KG1 (cell line): ENCODE measurements around the gene ASZ1.
"Not testable (repeated sequence)": the region's sequence is repeated elsewhere in the genome, so short reads cannot be mapped to it uniquely, and the experiment has no call there.

Source experiments
- DNase-seq: peaks from one replicate; lab custom pipeline; 2025; lab: John Stamatoyannopoulos, UW

Gene ASZ1, protein sequence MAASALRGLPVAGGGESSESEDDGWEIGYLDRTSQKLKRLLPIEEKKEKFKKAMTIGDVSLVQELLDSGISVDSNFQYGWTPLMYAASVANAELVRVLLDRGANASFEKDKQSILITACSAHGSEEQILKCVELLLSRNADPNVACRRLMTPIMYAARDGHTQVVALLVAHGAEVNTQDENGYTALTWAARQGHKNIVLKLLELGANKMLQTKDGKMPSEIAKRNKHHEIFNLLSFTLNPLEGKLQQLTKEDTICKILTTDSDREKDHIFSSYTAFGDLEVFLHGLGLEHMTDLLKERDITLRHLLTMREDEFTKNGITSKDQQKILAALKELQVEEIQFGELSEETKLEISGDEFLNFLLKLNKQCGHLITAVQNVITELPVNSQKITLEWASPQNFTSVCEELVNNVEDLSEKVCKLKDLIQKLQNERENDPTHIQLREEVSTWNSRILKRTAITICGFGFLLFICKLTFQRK

DNA sequence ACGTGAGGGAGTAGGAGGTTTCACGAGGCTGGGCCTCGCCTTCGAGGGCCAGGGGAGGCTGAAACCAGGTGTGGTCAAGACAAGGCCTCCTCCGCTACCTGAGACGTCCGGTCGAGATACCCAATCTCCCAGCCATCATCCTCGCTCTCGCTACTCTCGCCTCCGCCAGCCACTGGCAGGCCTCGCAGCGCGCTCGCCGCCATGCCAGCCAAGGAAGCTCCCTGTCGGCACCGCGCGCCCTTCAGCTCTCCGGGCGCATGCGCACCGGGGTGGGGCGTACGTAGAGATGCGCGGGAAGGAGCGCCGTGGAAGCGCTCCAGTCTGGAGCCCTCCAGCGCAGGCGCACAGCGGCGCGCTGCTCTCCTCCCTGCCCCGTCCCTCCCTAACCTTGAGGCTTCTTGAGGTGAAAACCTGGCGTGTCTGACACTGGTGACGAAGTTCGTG, at the start of gene ASZ1:
Gene ASZ1, minus strand, starts transcription at position 236 of the 444 bp plus-strand sequence. Its CDS starts 33 bp downstream, at position 203.
- DNase-seq: no peak

DNA sequence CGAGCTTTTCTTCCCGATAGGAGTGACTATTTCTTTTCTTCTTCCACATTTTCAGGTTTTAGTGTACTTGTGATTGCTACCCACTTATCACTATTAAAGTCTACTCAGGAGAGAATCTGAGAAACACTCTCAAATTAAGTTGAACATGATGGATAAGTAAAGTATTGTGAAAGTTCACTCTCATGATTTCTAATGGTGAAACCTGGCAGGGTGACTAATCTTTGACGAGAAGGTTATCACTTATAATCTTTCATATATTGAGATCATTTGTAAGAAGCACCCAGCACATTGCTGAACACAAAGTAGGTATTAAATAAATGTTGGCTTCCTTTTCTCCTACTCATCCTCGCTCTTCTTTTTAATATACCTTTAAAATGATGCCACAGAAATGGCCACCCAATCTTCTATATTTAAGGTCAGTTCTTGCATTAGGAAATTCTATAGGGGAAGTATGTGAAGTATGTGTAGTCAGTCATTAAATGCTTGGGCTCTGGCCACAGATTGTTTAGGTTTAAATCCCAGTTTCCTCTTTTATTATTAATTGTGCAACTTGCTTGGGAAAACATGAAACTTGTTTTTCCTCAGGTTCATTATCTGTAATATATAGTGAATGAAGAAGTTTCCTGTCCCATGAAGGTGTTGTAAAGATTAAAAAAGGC, 49.4 kb upstream of the ASZ1 start:
- DNase-seq: no peak

DNA sequence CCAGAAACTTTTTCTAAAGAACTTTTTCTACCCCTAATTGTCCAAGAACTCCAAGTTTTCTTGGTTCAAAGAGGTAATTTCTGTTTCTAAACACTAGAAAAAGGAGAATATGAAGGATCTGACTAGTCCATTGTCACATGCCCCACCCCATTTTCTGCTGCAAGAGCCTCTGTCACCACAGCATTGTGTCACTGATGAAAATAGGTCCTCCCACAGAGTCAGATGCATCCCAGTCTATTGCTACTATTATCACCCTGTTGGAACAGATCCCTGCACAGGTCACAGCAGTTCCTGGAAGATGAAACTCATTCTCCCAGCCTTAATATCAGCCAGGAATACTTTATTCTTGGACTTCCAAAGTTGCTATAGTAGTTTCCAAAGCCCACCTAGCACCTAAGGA, 45.0 kb upstream of the ASZ1 start:
- DNase-seq: no peak

DNA sequence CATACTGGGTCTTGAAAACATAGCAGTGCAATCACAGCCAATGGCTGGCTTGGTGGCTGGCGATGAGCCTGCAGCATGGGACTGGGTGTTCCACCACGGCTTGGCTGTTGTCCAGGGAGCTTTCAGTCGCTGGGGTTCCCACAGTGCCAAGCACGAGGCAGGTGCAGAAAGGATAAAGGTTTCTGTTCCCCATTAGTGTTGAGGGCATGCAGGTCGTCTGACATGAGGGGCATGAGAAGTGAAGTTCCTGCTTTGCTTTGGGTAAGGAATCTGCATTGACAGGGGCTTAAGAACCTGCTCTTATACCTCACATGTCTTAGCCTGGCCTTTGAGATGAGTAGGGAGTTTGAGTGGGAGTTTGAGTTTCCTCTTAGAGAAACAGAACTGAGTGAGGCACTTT, 43.5 kb upstream of the ASZ1 start:
- no peak for DNase-seq

DNA sequence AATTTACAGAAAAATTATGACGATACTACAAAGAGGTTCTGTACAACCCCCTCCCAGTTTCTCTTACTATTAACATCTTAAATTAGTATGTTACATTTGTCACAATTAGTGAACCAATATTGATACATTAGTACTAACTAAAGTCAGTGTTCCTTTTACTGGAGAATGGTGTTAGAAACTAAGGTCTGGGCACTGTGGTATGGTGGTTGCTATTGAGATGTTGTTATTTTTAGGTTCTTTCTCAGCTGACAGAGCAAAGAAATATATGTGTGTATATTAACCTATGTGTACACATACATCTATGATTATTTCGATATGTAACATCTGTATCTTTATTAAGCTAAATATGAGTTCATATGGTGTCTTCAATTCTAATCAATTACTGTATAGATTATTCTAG, 40.9 kb upstream of the ASZ1 start:
- no peak for DNase-seq

DNA sequence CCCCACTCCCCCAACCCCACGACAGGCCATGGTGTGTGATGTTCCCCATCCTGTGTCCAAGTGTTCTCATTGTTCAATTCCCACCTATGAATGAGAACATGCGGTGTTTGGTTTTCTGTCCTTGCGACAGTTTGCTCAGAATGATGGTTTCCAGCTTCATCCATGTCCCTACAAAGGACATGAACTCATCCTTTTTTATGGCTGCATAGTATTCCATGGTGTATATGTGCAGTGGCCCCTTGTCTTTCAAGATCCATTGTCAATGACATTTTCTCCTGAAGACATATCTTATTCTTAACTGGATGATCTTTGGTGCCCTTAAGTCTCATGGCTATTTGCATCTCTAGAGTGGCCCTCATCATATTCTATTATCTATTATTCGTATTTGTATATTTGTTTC, 33.5 kb upstream of the ASZ1 start:
- not testable (repeated sequence) for DNase-seq

DNA sequence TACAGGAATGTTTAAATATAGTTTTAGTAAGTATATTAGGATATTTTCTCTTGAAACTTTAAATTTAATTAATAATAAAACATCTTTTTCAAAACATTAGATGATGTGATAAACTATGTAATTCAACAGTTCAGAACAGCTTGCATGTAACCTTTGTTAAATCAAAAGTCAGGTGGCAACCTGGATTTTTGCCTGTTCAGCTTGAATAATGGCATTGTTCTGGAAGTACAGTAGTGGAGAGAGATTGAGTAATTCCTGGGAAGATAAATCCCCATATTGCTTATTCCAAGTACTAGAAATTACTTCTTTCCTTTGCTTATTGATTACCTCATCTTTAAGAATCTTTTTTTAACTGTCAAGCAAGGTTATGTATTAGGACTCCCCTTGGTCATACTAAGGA, 32.4 kb upstream of the ASZ1 start:
- no peak for DNase-seq

DNA sequence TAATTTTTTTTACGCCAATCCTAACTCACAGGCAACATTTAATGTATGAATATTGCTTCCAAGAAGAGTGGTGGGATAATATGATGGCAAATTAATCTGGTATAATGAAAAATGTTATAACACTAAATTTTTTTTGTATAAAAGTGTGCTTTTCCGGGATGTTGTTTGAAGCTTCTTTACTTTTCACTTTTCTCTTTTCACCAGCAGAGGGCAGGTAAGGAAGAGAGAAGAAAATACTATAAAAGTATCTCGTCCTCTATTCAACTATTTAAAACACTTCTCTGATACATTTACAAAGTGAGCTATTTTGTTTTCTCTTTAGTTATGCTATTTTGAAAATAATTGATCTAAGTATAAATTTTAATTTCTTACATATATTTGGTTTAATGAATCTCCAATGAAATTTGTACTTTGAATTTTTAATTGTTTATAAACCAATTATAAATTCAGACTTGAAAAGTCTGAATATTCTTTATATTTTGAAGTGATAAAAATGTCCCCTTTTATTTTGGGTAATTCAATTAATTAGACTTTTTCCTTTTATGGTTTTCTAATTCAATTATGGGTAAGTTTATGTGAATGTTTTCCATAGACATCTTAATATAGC, 31.8 kb upstream of the ASZ1 start:
- DNase-seq: no peak

DNA sequence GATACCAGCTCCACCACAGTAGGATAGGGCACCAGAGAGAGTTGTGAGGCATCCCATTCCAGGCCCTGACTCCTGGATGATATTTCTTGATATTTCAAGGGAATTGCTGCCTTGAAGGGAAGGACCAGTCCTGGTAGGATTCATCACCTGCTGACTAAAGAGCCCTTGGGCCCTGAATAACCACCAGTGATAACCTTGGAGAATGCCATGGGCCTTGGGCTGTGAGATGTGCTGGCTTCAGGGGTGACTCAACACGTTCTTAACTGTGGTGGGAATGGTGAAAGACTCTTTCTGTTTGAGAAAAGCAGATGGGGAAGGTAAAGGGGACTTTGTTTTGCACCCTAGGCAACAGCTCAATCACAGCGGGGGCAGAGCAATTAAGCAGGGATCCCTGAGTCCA, 21.4 kb upstream of the ASZ1 start:
- no peak for DNase-seq

DNA sequence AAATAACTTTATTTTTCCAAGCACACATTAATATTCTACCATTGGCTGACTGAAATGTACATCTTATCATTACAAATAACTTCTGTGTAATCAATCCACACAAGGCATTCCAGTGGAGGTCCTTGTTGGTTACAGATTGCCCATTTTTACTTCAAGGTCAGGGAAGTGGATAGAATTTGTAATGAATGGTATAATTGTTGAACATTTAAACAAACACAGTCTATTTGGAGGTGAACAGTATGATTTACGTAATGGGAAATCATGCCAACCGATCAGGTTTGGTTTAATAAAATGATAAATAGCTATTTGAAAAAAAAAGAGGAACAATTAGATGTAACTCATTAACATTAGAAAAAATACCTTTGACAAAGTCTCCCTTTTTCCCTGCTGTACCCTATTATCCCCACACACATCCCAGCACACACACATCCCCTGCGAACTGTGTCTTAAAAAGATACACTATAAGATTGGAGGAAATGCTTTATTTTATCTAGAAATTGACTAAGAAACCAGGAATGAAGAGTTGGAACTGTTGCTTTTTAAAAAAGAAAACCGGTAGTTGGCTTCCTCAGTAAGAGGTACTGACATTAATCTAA, 19.0 kb upstream of the ASZ1 start:
- no peak for DNase-seq

DNA sequence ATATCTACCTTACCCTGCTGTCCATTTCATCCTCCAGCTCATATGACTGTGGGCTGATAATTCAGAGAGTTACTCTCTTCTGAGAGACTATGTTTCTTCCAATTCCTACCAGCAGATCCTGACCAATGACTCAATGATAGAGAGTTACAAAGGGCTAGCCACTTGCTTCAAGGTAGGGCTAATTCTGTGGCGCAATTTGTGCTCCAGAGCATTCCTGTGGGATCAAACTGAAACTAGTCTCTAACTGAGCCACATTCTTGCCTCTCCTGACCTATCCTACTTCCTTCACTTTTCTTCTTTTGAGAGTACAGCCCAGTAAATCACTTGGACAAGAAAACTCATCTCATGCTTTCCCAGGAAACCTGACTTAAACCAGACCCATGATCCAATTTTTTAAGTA, 17.9 kb upstream of the ASZ1 start:
- no peak for DNase-seq

DNA sequence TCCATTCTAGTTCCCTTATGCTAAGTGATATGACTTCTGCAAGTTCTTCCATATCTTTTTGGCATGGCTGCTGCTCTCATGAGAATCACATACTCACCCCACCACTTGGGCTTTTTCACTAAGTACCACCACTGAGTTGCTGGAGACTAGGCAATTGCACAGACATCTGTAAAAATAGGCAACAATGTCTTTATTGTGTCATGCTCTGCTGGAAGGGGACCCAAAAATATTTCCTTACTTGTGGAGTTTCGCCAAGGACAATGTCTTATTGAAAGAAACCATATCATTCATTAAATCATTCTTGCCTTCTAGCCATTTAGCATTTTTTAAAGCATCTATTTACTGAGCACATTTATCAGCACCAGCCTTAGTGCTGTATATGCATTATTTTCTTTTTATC, 17.4 kb upstream of the ASZ1 start:
- DNase-seq: no peak

DNA sequence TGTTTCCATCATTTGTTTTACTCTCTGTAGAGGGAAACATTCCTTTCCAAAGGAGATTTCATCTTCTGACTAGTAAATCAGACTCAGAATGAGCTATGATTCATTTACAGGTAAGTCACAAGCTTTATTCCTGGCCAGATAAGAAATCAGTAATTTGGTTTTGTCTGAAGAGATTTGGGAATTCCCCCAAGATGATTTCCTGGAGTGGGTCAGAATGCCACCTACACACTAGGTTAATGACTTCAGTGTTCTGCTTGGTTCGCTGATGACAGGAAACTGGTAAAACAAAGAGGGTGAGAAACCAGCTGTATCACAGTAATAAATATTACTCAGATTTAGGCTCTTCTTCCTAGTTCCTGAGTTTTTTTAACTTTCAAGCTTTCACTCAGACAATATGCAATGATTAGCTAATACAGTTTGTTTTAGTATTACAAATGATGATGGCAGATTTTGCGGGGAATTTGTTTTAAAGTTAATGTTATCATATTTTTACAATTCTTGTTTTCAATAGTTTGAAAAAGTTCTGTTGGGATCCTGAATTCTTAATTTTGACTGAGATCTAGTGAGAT, 8.3 kb upstream of the ASZ1 start:
- DNase-seq: no peak

DNA sequence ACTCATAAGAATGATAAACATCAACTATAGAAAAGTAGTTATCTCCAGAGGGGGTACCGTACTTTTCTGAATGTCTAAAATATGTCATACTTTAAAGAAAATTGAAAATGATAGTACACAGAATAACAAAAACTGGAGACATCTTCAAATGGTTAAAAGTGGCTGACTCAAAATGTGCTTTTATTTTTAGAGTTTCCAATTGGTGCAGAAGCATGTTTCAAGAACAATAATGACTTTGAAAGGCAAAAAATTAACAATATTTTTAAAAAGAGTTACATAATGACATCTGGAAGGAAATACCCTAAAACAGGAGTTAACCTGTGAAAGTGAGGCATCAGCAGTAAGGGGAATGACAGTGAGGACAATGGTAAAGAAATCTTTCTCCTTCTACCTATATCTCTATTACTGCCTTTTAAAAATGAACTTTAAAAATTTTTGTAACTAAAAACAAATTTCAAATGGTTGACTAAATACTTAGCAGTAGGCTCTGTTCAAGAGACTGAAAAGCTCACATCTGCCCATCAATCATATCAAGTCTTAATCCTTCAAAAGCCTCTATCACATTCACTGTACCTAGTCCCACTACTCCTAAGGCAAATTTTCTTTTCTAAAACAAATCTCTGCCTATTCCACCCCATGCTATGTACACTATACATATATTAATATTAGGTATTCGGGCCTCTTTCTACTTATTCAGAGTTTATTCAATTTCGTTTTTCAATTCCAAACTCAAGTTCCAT, 3.0 kb downstream of the ASZ1 start:
- DNase-seq: no peak

DNA sequence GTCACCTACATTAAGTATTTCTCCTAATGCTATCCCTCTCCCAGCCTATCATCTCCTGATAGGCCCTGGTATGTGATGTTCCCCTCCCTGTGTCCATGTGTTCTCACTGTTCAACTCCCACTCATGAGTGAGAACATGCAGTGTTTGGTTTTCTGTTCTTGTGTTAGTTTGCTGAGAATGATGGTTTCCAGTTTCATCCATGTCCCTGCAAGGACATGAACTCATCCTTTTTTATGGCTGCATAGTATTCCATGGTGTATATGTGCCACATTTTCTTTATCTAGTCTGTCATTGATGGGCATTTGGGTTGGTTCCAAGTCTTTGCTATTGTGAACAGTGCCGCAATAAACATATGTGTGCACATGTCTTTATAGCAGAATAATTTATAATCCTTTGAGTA, 12.7 kb downstream of the ASZ1 start:
- not testable (repeated sequence) for DNase-seq

DNA sequence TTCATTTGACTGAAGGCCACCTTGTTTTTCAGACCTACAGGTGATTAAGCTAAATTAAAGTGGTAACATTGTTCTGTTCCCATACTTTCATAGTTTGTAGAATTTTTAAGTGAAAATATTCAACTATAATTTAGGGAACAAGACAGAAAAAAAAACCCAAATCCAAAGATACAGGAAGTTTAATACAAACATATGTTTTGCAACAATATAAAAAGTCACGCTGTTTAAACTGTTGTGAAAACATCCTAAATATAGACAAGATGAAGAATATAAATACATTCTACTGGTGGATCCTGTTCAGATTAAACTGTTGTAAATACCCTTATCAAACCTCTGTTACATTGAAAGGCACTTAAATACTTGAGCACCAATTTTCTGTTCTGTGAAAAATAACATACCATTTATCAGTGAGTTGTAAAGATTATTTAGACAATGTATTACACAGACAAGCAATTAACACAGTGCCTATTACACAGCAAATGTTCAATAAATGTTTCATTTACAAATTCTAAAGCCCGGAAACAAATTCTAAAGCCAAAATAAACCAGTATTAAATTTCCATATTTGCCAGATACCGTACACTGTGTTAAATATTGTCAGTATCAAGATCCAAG, 14.2 kb downstream of the ASZ1 start:
- no peak for DNase-seq

DNA sequence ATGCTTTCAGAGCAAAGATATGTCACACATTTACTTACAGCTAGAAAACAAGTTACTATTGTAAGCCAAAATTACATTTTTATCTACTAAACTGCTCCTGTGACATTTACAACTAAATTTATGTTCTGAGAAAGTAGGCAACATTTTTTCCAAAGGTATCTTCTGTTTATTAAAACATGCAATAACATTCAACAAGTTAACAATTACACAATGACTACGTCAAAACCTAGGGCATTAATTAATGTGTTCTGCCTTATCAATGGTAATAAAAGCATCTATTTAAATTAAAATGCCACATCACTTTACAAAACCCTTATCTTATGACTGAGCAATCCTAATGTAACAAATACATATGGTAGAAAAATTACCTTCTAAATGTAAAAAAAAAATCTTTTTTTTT, 14.9 kb downstream of the ASZ1 start:
- no peak for DNase-seq

DNA sequence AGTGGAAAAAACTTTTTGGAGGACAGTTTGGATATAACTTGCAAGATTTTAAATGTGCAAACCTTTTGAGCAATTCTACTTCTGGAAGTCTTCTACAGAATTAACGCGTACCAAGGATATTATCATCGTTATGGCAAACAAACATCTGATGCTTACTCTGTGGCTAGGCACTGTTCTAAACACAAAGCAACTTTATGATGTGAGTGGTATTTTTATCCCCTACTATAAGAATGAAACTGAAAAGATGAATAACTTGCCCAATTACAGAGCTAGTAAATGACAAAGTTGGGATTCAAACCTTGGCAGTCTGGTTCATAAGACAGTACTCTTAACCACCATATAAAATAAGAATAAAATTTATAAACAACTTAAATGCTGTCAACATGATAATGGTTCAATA, 15.8 kb downstream of the ASZ1 start:
- no peak for DNase-seq

DNA sequence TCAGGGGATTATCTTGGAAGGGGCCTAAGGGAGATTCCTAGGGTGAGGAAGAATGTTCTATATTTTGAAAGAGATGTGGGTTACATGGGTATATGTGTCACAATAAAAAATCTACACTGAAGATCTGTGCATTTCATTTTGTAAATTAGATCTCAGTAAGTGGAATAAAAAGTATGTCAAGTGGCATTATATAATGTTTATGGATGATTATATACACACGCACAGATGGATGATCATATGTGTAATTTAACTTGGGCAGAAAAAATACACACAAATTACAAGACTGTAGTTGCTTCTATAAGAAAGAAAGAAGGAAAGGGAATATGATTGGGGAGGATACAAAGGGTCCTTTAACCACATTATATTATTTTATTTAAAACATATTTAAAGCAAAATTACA, 18.5 kb downstream of the ASZ1 start:
- no peak for DNase-seq

DNA sequence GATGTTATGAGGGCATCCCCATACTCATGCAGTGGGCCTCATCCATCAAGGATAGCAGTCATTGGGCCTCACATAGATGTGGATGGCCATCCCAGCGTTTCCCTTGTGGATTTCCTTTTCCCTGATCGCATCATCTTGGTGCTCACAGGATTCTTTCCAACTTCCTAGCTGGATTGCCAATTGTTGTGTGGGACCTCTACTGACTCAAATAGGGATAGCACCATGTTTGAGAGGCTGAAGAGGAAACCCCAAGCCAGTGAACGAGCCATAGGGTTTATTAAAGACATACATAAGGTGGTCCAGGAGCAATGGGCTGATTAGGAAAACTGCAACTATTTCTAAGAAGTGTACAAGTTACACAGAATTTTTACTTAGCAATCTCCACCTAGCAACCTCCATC, 21.8 kb downstream of the ASZ1 start:
- DNase-seq: no peak

DNA sequence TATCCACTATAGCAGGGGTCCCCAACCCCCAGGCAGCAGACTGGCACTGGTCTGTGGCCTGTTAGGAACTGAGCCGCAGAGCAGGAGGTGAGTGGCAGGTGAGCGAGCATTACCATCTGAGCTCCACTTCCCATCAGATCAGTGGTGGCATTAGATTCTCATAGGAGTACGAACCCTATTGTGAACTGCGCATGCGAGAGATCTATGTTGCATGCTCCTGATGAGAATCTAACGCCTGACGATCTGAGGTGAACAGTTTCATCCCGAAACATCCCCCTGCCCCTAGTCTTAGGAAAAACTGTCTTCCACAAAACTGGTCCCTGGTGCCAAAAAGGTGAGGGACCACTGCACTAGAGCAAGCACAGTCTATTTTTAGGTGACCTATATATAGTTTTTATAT, 23.6 kb downstream of the ASZ1 start:
- no peak for DNase-seq
